ENCODE measurements around the gene C1QB. TPM values are rescaled to one million over a fixed set of nuclear protein-coding genes. Genes with fewer than 3 reads are reported as not detected.
A peak's percentile ranks its signal among the peaks of the same experiment; 100 is the strongest.

C1QB gene
- total RNA-seq, 1 donor from 2014 or later = not detected

DNA sequence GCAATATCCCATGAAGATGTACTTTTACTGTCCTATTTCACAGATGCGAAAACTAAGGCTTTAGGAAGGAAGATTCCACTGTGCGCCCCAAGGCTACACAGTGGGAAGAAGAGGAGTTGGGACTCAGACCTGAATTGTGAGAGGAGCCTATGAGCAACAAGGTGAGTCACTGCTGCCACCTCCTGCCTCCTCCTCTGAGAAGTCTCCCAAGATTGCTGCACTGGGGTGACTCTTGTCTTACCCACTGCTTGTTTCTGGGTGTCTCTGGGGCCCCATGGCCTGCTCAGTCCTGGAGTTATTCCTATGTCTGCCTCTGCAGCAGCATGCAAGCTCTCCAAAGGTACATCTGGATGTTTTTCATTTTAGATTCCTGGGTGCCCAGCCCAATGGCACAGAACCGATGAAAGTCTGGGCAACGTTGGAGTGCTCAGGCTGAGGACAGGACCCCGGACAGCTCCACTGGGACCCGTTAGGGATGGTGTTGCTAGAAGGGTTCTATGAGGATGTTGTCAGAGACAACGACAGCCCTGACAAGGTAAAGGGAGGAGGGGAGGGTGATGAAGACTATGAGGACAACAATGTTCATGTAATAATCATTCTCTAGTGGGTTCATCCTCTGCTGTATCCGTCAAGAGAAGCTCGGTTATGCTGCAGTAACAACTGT is 27.6 kb upstream of the C1QB start:
- no peak overlapping the region for H3K4me3 Mint-ChIP-seq (ENCODE audit: unreplicated experiment)
- no peaks in the 10 kb centered on the region for H3K27me3 Mint-ChIP-seq (ENCODE audit: unreplicated experiment)
- no peak overlapping the region for H3K27ac Mint-ChIP-seq (ENCODE audit: unreplicated experiment)
- TF ChIP-seq, protein P1, sequence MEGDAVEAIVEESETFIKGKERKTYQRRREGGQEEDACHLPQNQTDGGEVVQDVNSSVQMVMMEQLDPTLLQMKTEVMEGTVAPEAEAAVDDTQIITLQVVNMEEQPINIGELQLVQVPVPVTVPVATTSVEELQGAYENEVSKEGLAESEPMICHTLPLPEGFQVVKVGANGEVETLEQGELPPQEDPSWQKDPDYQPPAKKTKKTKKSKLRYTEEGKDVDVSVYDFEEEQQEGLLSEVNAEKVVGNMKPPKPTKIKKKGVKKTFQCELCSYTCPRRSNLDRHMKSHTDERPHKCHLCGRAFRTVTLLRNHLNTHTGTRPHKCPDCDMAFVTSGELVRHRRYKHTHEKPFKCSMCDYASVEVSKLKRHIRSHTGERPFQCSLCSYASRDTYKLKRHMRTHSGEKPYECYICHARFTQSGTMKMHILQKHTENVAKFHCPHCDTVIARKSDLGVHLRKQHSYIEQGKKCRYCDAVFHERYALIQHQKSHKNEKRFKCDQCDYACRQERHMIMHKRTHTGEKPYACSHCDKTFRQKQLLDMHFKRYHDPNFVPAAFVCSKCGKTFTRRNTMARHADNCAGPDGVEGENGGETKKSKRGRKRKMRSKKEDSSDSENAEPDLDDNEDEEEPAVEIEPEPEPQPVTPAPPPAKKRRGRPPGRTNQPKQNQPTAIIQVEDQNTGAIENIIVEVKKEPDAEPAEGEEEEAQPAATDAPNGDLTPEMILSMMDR (IDR thresholded peaks at IDR 0.05; ENCODE audit: unreplicated experiment) = no peak
- DNase-seq (ENCODE audit: low spot score) = peak; percentile 50
- H3K9me3 Mint-ChIP-seq (ENCODE audit: unreplicated experiment) = no peaks in the 10 kb centered on the region
- H3K36me3 Mint-ChIP-seq (ENCODE audit: low read depth, unreplicated experiment) = no peaks in the 10 kb centered on the region
- no peaks in the 10 kb centered on the region for H3K4me1 Mint-ChIP-seq (ENCODE audit: unreplicated experiment)

- no peaks in the 10 kb centered on the region for H3K27me3 Mint-ChIP-seq (ENCODE audit: unreplicated experiment)
- no peak for DNase-seq (ENCODE audit: low spot score)
- H3K4me3 Mint-ChIP-seq (ENCODE audit: unreplicated experiment) = no peak overlapping the region
- H3K36me3 Mint-ChIP-seq (ENCODE audit: low read depth, unreplicated experiment) = no peaks in the 10 kb centered on the region
- TF ChIP-seq, protein P1 (IDR thresholded peaks at IDR 0.05; ENCODE audit: unreplicated experiment) = no peak
- H3K4me1 Mint-ChIP-seq (ENCODE audit: unreplicated experiment) = no peaks in the 10 kb centered on the region
- no peaks in the 10 kb centered on the region for H3K9me3 Mint-ChIP-seq (ENCODE audit: unreplicated experiment)
- no peak overlapping the region for H3K27ac Mint-ChIP-seq (ENCODE audit: unreplicated experiment)
These were observed 26.5 kb upstream of the C1QB start for GRCh38 chr1:22626237-22627157.

GRCh38 chr1:22627331-22627730 is 25.7 kb upstream of the C1QB start:
- H3K4me3 Mint-ChIP-seq (ENCODE audit: unreplicated experiment) = no peak overlapping the region
- no peak overlapping the region for H3K27ac Mint-ChIP-seq (ENCODE audit: unreplicated experiment)
- H3K36me3 Mint-ChIP-seq (ENCODE audit: low read depth, unreplicated experiment) = no peaks in the 10 kb centered on the region
- TF ChIP-seq, protein P1 (IDR thresholded peaks at IDR 0.05; ENCODE audit: unreplicated experiment) = no peak
- no peaks in the 10 kb centered on the region for H3K4me1 Mint-ChIP-seq (ENCODE audit: unreplicated experiment)
- DNase-seq (ENCODE audit: low spot score) = no peak
- H3K27me3 Mint-ChIP-seq (ENCODE audit: unreplicated experiment) = no peaks in the 10 kb centered on the region
- H3K9me3 Mint-ChIP-seq (ENCODE audit: unreplicated experiment) = no peaks in the 10 kb centered on the region

GRCh38 chr1:22628698-22629444 is 24.2 kb upstream of the C1QB start:
- H3K27me3 Mint-ChIP-seq (ENCODE audit: unreplicated experiment) = no peaks in the 10 kb centered on the region
- TF ChIP-seq, protein P1 (IDR thresholded peaks at IDR 0.05; ENCODE audit: unreplicated experiment) = no peak
- H3K27ac Mint-ChIP-seq (ENCODE audit: unreplicated experiment) = no peak overlapping the region
- H3K4me3 Mint-ChIP-seq (ENCODE audit: unreplicated experiment) = no peak overlapping the region
- H3K36me3 Mint-ChIP-seq (ENCODE audit: low read depth, unreplicated experiment) = no peaks in the 10 kb centered on the region
- H3K9me3 Mint-ChIP-seq (ENCODE audit: unreplicated experiment) = no peaks in the 10 kb centered on the region
- DNase-seq (ENCODE audit: low spot score) = no peak
- H3K4me1 Mint-ChIP-seq (ENCODE audit: unreplicated experiment) = no peaks in the 10 kb centered on the region
